ENCODE results near the gene DHRSX. TPM values are rescaled to one million over a fixed set of nuclear protein-coding genes. Genes with fewer than 3 reads are reported as not detected.

The DHRSX gene
- total RNA-seq, 1 donor from 2014 or later, result 65.4 TPM

- H3K27me3 Mint-ChIP-seq, result no peaks in the 10 kb centered on the region
- TF ChIP-seq CTCF (IDR thresholded peaks at IDR 0.05; ENCODE audit: unreplicated experiment), result no peak
- H3K4me1 Mint-ChIP-seq (ENCODE audit: low read depth), result peaks cover 38% of the 10 kb centered on the region
- peaks cover 11% of the 10 kb centered on the region for H3K36me3 Mint-ChIP-seq (ENCODE audit: insufficient read depth)
- peak overlapping the region; percentile 77 for H3K27ac Mint-ChIP-seq
- no peak for DNase-seq (ENCODE audit: low spot score, unreplicated experiment)
- H3K4me3 Mint-ChIP-seq (ENCODE audit: low read depth), result no peak overlapping the region
- no peaks in the 10 kb centered on the region for H3K9me3 Mint-ChIP-seq (ENCODE audit: low read depth)
Measured at GRCh38 chrX:2495595-2495994, 5.2 kb downstream of the DHRSX start.

DNA sequence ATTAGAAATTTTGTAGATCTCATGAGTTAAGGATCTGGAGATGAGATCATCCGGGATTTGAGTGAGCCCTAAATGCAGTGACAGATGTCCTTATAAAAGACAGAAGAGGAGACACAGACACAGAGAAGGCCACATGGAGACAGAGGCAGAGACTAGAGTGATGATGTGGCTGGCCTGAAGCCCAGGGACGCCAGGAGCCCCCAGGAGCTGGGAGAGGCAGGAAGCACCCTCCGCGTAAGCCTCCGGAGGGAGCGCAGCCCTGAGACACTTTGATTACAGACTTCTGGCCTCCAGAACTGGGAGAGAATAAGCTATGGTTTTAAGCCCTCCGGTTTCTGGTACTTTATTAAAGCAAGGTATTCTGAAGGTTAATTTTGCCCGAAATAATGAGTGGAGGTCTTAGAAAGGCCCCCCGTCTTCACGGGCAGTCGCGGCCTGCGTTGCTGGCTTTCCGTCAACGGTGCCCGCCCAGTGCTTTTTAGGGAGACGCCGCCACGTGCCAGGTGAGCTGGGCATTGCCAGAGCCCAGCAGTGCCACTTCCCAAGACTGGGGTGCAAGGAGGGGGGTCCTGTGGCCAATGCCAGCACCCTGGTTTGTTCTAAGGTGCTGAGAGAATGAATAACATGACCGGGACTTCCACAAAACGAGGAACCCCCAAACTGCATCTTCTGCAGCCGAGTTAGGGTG is 8.1 kb downstream of the DHRSX start:
- Mint-ChIP-seq H3K4me3 (ENCODE audit: low read depth) (no peak overlapping the region), H3K9me3 (ENCODE audit: low read depth) (no peaks in the 10 kb centered on the region), H3K4me1 (ENCODE audit: low read depth) (peaks cover 19% of the 10 kb centered on the region), H3K36me3 (ENCODE audit: insufficient read depth) (peaks cover 30% of the 10 kb centered on the region), H3K27ac (peak overlapping the region; percentile 86), H3K27me3 (no peaks in the 10 kb centered on the region)
- DNase-seq (ENCODE audit: low spot score, unreplicated experiment), result no peak
- TF ChIP-seq CTCF (IDR thresholded peaks at IDR 0.05; ENCODE audit: unreplicated experiment), result no peak

- H3K36me3 Mint-ChIP-seq (ENCODE audit: insufficient read depth), result peaks cover 38% of the 10 kb centered on the region
- H3K9me3 Mint-ChIP-seq (ENCODE audit: low read depth), result no peaks in the 10 kb centered on the region
- TF ChIP-seq CTCF (IDR thresholded peaks at IDR 0.05; ENCODE audit: unreplicated experiment), result no peak
- no peak overlapping the region for H3K4me3 Mint-ChIP-seq (ENCODE audit: low read depth)
- H3K4me1 Mint-ChIP-seq (ENCODE audit: low read depth), result peaks cover 16% of the 10 kb centered on the region
- no peak overlapping the region for H3K27ac Mint-ChIP-seq
- DNase-seq (ENCODE audit: low spot score, unreplicated experiment), result no peak
- H3K27me3 Mint-ChIP-seq, result no peaks in the 10 kb centered on the region
Measured at GRCh38 chrX:2490634-2491033, 10.1 kb downstream of the DHRSX start.

DNA sequence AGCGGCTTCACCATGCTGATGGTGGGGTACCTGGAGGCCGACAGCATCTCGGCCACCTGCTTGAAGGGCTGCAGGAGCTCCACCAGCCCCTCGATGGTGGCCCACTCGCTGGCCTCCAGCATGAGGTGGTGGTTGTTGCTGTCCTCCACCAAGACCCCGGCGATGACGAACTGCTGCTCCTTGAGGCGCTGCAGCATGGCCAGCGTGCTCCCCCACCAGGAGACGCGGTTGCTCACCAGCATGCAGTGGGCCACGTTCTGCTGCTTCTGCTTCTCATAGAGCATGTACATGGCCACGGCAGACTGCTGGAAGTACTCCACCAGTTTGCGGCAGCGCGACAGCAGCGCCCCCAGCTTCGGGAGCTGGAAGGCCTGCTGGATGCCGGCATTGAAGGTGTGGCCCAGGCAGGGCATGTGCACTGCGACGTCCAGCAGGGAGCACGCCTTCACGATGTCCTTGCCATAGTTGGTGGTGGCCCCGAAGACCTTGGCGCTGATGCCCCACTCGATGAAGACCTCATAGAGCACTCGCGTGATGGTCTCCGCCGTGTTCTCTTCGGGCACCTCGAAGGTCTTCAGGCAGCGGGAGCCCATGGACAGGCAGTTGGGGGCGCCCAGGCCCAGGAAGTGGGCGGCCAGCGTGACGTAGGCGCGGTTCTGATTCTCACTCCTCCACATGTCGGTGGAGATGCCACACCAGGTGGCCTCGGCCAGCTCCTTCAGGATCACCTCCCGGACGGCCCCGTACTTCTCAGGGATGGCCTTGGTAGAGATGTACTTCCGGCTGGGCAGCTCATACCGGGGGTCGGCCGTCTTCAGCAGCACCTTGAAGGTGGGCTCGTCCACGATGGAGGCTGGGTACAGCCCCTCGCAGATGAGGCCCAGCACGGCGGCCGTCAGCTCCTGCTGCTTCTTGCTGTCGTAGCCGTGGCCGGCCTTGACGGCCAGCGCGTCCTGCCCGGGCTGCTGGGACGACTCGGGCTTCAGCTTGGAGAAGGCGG is 11.0 kb downstream of the DHRSX start:
- Mint-ChIP-seq H3K4me3 (ENCODE audit: low read depth) (no peak overlapping the region), H3K27ac (no peak overlapping the region), H3K27me3 (no peaks in the 10 kb centered on the region), H3K4me1 (ENCODE audit: low read depth) (peaks cover 16% of the 10 kb centered on the region), H3K9me3 (ENCODE audit: low read depth) (no peaks in the 10 kb centered on the region), H3K36me3 (ENCODE audit: insufficient read depth) (peaks cover 38% of the 10 kb centered on the region)
- DNase-seq (ENCODE audit: low spot score, unreplicated experiment), result no peak
- no peak for TF ChIP-seq CTCF (IDR thresholded peaks at IDR 0.05; ENCODE audit: unreplicated experiment)

DNA sequence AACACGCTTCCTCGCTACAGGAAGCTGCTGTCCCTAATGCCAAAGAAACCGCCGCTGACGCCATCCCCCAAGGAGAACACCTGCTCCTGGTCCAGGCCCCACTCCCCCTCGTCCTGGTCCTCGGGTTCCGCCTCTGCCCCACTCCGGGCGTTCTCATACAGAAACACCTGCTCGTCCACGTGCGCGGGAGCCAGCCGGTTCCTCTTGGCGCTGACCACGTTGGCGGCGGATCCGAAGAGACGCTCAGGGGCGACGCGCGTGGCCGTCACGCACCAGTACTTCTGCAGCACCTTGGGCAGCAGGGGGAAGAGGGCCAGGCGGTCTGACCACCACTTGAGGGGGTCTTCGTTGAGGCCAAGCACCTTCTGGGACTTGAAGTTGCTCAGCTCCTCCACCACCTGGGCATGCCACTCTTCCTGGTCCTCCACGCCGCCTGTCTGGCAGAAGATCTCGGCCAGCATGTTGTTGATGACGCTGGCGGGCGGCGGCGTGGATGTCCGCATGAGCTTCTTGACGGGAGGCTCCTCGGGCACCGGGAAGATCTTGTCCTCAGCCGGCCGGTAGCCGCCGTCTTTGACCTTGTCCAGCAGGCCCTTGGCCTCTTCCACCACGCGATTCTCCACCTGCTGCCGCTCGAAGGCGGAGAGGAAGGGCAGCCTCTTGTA is 12.0 kb downstream of the DHRSX start:
- Mint-ChIP-seq H3K27ac (no peak overlapping the region), H3K4me3 (ENCODE audit: low read depth) (no peak overlapping the region), H3K9me3 (ENCODE audit: low read depth) (no peaks in the 10 kb centered on the region), H3K36me3 (ENCODE audit: insufficient read depth) (peaks cover 40% of the 10 kb centered on the region), H3K27me3 (no peaks in the 10 kb centered on the region), H3K4me1 (ENCODE audit: low read depth) (peaks cover 16% of the 10 kb centered on the region)
- no peak for DNase-seq (ENCODE audit: low spot score, unreplicated experiment)
- no peak for TF ChIP-seq CTCF (IDR thresholded peaks at IDR 0.05; ENCODE audit: unreplicated experiment)

Data from progenitor cell of endocrine pancreas (in vitro differentiated cells).